GM19099 (cell line): Measurements from ENCODE around the gene DCTD.

Experiments
- POLR2A ChIP-seq: IDR thresholded peaks from 3 replicates; pipeline ENCODE4 v1.6.1; 2011; ENCODE audit warnings: low read depth; ENCODE audit not compliant: insufficient read length; ENCODE audit errors: extremely low read depth

The DCTD gene

DNA sequence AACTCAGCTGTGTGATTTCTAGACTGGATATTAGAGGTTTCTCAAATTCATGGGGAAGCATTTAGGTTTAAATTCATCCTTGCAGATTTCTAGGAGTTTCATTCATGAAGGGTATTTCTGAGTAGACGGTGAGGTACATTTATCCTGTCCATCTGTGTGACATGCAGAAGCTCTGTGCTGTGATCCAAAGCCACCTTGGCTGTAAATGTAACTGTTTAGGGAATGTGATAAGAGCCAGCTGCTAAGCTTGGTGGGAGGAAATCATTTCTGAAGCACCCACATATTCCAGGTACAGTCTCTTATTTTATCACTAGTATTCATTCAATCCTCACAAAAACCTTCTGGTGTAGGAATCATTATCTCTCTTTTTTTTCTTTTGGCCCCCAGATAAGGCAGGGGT, 8.7 kb upstream of the DCTD start:
- TF ChIP-seq POLR2A = no peak

DNA sequence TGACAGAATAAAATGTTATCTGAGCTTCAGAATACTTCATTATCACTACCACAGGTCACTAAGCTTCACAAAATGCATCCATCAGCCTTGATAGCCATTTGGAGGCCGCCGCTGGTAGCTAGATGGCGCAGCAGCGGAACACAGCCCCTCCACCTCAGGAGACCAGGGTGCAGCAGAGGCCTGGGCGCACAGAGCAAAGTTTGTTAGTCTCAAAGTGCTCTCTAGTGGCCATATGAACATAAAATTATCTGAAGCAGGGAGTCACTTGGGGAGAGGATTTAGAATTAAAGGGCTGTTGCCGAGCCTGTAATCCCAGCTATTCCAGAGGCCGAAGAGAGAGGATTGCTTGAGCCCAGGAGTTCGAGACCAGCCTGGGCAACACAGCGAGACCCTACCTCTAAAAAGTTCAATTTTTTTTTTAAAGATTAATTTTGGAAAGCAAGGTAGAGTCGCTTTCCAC, 8.1 kb upstream of the DCTD start:
- no peak for TF ChIP-seq POLR2A

DNA sequence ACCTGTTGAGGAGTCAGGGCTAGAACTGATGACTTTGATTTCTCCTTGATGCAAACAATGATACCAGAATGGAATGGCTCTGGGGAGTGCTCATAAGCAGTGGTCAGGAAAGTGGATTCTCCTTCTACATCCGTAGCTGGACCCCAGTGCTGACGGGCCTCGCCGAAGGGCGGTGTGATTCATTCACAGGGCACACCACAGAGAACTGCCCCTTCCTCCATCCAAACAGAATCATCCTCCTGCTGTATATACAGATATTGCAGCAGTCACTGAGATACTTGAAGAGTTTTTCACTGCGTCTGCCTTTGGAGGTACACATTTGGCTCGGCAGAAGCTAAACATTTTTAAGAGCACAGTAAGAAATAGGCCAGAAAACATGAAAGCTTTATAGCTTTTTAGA, 7.3 kb upstream of the DCTD start:
- TF ChIP-seq POLR2A = no peak

DNA sequence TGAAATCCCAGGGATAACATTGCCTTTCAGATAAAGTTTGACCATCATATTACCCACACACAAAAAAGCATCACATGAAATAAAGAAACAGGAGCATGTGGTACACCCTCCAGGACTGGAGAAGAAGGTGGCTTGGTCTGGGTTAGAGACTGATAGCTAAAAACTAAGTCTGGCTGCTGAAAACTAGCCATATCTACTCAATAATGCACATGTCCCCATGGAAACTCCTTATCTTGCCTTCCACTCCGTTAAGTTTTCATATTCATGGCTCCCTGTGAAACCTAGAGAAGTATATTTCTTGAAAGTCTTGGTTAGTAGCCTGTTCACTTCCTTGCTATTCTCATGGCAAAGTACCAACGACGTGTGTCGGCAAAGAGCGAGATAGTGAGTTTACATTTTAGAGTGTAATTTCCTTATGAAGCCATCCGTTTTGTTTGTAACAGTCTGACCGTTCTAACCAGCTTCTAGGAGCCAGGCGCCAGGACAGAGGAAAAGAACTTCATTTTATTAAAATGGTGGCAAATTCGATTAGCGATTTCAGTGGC, 6.7 kb upstream of the DCTD start:
- no peak for TF ChIP-seq POLR2A

DNA sequence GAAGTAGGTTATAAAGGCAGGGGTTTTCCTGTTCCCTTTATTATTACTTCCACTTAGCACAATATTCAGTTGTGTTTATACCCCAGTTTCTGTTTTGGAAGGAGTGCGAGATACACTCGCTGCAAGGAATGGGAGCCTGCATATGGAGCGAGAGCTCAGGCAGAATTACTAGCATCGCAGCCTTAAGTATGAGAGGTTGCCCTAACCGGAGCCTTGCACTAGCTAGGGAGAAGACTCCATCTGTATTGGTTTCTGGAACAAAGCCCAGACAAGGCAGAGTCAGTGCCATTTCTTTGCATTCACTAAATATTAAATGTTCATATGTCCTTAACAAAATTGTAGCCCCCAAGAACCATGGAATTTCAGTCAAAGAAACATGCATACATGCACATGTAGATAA, 6.2 kb upstream of the DCTD start:
- no peak for TF ChIP-seq POLR2A

DNA sequence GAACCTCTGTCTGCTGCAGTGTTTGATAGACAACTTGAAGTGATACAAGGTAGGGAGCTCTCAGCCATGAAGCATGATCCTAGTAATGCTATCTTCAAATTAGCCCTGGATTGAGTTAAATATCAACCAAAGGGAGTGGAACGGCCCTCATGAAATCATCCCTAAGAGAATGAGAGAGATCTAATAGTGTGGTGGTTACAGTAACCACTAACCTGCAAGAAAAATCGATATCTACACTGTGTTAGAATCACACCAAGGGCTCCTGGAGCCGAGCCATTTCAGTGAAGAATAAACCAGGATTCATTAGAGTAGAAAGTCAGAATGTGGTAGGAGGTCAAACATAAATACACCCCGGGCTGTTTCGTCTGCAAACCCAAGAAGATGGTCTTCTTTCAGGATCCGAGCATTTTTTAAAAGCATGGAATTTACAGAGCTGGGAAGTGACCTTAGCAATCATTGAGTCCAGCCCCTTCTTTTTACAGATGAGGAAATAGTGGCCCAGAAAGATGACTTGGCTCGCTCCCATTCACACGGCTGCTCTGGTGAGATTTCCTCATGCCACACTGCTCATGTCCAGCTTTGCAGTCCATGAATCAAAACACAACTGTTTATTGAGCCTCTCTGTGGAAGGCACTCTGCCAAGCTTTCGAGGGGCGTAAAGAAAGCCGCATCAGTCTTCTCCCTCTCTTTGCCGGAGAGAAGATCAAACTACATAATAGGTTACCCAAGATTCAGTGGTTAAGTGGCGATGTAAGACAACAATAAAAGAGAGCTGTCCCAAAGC, 5.5 kb upstream of the DCTD start:
- no peak for TF ChIP-seq POLR2A

DNA sequence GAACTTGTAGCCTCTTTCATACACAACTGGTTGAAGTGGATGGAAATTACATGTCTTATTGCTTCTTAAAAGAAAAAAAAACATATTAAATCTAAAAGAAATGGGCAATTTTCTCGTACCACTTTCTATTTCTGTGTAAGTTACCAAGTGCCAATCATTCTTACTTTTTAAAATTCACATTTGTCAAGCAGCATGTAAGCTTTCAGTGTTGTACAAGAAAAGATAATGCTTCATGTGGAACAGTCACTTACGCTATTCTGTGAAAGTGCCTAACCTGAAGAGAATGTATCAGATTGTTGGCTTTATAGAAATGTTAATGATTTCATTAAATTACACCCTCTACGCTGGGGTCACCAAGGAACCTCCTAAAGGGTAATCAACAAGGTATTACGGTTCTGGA, 4.4 kb upstream of the DCTD start:
- TF ChIP-seq POLR2A = no peak

DNA sequence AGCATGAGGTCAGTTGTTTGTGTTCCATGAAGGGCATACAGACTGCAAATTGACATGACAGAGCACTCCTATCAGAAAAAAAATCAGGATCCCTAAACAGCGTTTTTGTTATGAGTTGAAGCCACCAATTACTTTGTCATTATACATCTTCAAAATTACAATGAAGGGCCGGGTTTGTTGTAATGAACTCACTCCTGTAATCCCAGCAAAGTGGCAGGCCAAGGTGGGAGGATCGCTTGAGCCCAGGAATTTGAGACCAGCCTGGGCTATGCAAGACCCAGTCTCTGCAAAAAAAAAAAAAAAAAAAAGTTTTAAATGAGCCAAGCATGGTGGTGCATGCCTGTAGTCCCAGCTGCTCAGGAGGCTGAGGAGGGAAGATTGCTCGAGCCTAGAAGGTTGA, 3.5 kb upstream of the DCTD start:
- TF ChIP-seq POLR2A = no peak

DNA sequence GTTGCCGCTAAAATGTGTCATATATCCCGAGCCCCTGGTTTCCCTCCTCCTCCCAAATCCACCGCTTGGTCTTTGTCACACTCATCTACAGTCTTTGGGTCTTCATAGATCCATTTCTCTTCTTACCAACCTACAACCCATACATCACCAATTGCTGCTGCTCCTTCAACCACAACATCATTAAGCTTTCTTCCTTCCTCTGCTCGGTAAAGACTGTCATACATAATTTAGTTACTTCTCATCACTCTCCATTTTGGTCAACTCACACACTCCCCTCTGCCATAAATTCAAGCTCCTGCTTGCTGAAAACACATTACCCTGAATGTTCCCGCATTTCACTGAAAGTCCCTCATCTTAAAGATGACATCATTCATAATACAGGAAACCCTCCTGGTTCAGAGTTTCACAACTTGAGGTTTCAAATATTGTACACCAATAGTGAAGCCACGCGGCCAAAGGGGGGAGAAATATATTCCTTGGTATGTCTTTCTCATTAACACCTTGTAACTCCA, 1.7 kb upstream of the DCTD start:
- no peak for TF ChIP-seq POLR2A

DNA sequence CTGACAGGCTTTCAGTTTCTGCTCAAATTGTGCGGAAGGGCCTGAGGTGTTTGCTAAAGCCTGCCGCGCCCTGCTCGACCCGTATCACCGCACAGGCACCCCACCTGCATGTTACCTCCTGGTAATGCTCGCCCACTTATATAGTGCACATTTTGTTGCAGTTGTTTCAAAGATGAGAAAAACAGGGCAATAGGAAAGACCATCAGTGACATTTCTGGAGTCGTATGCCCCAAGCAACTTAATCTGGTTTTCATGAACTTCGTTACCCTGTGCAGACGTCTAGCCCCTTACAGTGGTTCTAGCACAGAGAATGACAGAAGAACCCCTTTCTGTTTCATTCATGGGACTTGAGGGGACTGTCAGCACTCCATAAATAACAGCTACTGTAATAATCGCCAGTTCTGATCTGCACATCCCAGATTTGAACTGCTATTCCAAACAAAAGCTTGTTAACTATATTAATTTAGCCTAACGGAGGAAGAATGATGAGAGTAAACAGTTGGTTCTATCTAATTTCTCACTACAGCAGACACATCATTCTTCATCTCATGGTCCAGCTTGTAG, 940 bp upstream of the DCTD start:
- no peak for TF ChIP-seq POLR2A

DNA sequence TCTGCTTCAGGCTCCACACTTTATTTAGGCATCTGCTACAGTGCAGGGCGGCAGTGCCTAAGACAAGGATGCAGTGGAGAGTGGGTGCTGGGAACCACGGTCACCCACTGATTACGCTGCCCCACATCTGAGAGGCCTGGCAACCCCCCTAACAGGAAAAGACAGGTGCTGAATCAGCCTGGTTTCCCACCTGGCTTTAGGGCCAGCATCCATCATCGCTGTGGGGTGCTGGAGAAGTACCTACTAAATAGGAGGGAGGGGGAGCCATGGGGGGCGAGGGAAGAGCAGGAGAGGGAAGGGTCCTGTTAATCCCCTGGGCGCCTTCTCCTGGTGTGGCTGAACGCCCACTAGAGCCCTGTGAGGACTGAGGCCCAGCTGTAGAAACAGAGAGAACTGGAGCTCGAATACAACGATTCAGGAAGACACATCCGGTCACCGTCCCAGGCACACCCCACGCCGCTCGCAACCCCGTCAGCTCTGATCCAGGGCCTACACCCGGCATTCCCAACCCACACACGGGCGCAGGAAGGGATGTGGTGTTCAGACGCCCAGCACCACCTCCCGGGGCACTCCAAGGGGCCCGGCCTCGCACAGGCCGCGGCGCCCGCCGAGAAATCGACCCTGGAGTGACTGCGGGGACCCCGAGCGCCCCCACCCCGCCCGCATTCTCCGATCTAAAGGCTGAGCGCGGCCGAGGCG, 554 bp downstream of the DCTD start:
- no peak for TF ChIP-seq POLR2A

DNA sequence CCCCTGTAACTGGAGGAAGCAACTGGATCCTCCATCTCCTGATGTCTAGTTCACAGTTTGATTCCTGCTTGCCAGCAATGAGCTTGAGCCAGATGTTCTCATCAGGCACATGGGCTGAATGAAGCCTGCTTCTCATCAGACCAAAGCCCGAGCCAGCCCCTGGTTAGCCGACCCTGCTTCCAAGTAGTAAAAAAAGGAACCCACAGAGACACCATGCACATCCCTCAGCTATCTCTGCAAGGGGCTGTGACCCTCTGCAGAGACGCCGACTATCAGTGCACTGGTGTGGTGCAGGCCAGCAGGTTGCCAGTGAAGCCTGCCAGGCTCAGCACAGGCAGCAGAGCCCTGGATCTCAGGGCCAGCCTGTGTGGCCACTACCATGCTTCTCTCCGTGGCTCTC, 2.8 kb downstream of the DCTD start:
- no peak for TF ChIP-seq POLR2A

DNA sequence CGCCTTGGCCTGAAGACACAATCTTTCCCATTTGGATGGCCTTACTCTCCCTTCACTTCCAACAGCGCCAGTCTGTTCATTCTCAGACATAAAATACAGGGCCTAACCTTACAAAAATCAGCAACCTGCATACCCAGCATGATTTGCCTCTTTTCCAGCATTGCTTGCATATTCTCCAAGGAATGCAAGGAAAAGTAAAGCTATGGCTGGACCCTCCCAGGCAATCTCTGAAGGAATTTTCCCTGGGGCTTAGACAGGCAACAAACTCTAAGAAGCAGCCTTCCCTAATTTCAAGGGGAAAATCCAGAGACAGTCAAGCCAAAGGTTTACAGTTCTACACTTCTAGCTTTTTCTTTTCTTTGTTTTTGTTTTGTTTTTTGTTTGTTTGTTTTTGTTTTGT, 3.6 kb downstream of the DCTD start:
- TF ChIP-seq POLR2A = no peak

DNA sequence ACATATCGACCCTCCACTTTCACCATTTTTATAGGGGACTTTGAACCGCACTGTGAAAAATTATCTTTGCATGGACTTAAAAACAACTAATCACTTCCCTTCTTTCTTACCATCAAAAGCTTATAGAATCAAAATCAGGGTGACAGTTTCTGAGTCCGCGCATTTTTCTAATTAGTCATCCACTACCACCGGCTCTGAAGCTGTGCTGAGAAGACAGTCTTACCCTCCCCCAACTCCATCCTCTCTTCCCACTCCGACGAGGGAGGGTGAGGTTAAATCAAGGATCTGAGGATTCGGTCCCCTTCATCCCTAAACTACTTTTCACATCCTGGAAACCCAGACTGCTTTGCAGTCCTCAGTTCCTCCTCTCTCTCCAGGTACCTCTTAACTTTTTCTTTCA, 4.2 kb downstream of the DCTD start:
- no peak for TF ChIP-seq POLR2A

DNA sequence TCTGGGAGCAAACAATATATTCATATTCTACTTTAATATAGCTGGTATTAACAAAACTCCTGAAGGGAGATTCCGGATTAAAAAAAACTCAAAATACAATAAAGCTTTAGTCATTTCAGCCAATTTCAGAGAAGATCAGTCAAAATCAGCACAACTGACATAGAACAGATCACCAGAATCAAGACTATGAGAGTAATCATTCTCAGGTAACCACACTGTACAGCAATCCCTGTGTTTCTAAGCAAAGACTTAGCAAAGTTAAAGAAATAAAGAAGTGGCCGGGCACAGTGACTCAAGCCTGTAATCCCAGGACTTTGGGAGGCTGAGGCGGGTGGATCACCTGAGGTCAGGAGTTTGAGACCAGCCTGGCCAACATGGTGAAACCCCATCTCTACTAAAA, 9.1 kb downstream of the DCTD start:
- TF ChIP-seq POLR2A = no peak

DNA sequence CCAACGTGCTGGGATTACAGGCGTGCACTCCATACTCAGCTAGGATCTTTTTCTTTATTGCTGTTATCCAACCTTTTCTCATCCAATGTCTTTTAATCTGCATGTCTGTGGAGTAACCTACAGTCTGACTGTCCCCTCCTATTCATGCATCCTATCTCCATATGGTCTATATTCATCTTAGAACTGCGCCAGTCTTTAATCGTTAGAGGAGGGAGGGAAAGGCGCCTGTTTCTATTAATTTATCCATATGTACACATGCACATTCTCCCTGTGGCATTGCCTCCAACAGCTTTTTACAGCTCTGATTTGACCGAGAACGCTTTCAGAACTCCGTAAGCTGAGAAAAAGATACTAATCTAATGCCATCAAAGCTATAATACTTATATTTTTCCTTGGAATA, 9.8 kb downstream of the DCTD start:
- TF ChIP-seq POLR2A = no peak

DNA sequence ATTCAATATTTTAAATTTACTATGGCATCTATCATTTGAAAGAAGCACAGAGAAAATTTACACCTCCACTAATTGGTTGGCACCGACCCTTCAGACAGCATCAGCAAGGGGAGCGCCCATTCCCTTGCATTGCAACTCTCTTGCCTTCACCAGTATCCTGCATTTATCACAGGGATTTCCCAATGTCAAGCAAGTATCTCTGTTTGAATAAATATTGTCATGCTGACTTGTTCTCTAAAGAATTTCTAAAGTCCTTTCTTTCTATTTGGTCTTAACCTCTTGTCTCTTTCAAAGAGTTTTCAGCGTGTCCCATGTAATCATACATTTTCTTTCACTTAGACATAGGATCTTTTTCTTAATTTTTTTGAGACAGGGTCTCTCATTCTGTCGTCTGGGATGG, 10.4 kb downstream of the DCTD start:
- no peak for TF ChIP-seq POLR2A

DNA sequence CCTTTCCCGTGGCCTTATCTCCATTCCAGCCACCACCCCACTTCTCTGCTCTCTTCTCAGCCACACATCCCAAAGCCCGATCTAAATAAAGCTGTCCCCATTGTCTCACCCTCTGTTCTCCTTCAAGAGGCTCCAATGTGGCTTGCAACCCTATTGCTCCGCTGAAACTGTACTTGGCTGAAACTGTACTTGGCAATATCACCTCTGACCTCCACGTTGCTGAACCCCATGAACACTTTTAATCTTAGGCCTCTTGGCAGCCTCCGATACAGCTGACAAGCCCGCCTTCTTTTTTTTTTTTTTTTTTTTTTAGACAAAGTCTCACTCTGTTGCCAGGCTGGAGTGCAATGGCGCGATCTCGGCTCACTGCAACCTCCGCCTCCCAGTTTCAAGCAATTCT, 12.1 kb downstream of the DCTD start:
- TF ChIP-seq POLR2A = no peak
